ENCODE results near the gene INPP1.
"Not testable (repeated sequence)": the region's sequence is repeated elsewhere in the genome, so short reads cannot be mapped to it uniquely, and the experiment has no call there.

Gene INPP1

DNA sequence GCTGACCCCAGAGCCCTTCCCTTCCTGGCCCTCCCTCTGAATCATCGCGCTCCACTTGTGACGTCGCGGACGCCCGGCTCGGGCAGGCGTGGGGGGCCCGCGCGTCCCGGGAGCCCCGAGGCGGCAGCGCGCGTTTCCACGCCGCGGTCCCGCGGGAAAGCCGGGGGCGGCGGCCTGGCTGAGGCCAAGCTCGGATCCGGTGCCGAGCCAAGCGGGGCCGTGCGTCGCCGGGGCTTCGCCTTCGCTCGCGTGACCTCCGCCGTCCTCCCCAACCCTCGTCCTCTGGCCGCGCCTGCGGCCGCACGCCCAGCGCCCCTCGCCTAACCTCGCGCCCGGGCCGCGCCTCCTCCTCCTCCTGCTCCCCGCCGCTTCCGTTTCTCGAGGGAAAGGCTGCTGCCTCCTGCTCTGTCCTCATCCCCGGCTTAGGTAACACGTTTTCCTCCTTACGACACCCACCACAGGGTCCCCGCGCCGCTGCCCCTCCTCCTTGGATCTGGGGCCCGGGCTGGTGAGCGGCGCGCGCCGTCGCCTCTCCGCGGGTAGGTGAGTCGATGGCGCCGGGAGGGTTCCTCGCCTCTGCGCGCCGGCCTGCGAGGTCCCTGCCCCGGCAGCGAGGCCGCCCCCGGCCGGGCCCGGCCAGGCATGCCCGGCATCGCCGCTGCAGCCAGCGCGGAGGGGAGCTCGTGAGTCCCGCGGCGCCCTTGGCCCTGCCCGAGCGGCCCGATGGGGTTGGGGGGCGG lies at the start of gene INPP1:
Gene INPP1 (plus strand): TSS at position 54 of the 740 bp plus-strand sequence. CDS start 16,514 bp downstream, outside the sequence.
- peak; percentile 20; the same call in 1 of the 2 replicates for TF ChIP-seq ZFX (IDR thresholded peaks at IDR 0.05)
- TF ChIP-seq, protein P1, sequence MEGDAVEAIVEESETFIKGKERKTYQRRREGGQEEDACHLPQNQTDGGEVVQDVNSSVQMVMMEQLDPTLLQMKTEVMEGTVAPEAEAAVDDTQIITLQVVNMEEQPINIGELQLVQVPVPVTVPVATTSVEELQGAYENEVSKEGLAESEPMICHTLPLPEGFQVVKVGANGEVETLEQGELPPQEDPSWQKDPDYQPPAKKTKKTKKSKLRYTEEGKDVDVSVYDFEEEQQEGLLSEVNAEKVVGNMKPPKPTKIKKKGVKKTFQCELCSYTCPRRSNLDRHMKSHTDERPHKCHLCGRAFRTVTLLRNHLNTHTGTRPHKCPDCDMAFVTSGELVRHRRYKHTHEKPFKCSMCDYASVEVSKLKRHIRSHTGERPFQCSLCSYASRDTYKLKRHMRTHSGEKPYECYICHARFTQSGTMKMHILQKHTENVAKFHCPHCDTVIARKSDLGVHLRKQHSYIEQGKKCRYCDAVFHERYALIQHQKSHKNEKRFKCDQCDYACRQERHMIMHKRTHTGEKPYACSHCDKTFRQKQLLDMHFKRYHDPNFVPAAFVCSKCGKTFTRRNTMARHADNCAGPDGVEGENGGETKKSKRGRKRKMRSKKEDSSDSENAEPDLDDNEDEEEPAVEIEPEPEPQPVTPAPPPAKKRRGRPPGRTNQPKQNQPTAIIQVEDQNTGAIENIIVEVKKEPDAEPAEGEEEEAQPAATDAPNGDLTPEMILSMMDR (conservative IDR thresholded peaks at IDR 0.05): no peak
- peak within 1 kb of the TSS; percentile 29 for H3K27ac ChIP-seq

GRCh38 chr2:190297880-190298279 lies 45.5 kb upstream of the INPP1 start:
- not testable (repeated sequence) for H3K27ac ChIP-seq

DNA sequence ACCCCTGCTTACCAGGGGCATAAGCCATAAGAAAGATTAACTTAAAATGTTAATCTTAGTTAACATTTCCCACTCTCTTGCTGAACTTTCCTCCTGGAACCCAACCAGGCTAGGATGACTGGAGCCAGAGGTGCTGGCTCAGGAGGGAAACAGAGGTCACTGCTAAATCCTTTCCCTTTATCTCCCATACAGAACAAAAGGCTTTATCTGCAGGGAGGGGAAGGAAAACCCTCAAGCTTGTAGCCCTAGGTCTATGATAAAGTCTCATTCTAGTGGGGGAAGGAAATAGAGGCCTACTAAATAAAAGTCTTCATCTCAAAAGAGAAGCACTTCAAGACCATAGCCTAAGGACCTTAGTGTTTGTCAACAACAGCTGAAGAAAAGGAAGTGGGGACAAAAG lies 42.4 kb upstream of the INPP1 start:
- no peak for TF ChIP-seq ZFX (IDR thresholded peaks at IDR 0.05)
- TF ChIP-seq, protein P1 (conservative IDR thresholded peaks at IDR 0.05): no peak
- no peak overlapping the region for H3K27ac ChIP-seq

- no peak for TF ChIP-seq ZFX (IDR thresholded peaks at IDR 0.05)
- TF ChIP-seq, protein P1 (conservative IDR thresholded peaks at IDR 0.05): no peak
- H3K27ac ChIP-seq: no peak overlapping the region
Observed at GRCh38 chr2:190302052-190302451, 41.3 kb upstream of the INPP1 start.

DNA sequence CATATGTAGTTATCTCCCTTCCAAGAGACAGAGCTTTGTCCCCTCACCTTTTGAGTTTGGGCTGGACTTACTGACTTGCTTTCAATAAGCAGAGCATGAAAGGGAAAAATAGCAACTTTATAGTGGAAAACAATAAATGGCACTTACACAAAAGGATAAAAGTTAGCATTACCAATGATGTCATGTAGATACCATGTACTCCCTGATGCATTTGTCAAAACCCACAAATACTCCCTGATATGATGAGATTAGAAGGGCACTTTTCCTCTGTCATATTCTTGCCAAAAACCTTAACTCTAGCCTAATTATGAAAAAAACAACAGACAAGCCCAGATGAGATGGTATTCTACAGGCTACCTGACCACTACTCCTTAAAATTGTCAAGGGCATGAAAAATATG lies 39.7 kb upstream of the INPP1 start:
- TF ChIP-seq, protein P1 (conservative IDR thresholded peaks at IDR 0.05): no peak
- no peak for TF ChIP-seq ZFX (IDR thresholded peaks at IDR 0.05)
- no peak overlapping the region for H3K27ac ChIP-seq

- no peak for TF ChIP-seq ZFX (IDR thresholded peaks at IDR 0.05)
- TF ChIP-seq, protein P1 (conservative IDR thresholded peaks at IDR 0.05): no peak
- no peak overlapping the region for H3K27ac ChIP-seq
Observed at GRCh38 chr2:190304404-190304803, 39.0 kb upstream of the INPP1 start.

GRCh38 chr2:190308031-190308430 lies 35.4 kb upstream of the INPP1 start:
- TF ChIP-seq, protein P1 (conservative IDR thresholded peaks at IDR 0.05): no peak
- TF ChIP-seq ZFX (IDR thresholded peaks at IDR 0.05): no peak
- H3K27ac ChIP-seq: no peak overlapping the region

Data from C4-2B (cell line).